ENCODE results near the gene CUL4A. TPM values are rescaled to one million over a fixed set of nuclear protein-coding genes. Genes with fewer than 3 reads are reported as not detected.

CUL4A gene
- total RNA-seq, 1 experiment from 2014 or later, result 97.1 TPM

DNA sequence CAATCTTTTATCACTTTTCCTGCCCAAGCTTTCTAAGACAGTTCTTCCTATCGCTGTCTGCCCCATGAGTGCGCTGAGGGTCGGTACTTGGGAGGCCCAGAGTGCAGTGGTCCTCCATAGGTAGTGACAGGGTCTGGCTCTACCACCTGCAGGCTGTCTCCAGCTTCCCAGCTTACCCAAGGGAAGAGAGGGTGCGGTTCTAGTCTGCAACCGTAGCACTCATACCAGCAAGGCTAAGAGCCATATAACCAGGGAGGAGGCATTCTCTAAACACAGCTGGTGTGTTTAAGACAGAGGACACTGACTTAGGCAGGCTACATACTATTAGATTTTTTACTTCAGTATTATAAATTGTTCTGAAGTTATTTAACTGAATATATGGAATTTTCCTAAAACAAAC, 42.7 kb upstream of the CUL4A start:
- Histone ChIP-seq H3K79me2 (ENCODE audit: low read length) (no peaks in the 10 kb centered on the region), H3K4me3 (ENCODE audit: low read length) (no peak overlapping the region), H3K4me2 (ENCODE audit: low read depth, low read length, poor library complexity, severe bottlenecking) (no peak overlapping the region), H3K9me3 (ENCODE audit: low read length) (no peaks in the 10 kb centered on the region), H3K4me1 (ENCODE audit: low read length) (peaks cover 8% of the 10 kb centered on the region), H3K27ac (ENCODE audit: low read length) (no peak overlapping the region), H3K36me3 (ENCODE audit: insufficient read depth, low read length) (peaks cover 17% of the 10 kb centered on the region), H3K27me3 (ENCODE audit: low read length) (no peaks in the 10 kb centered on the region), H3K9ac (ENCODE audit: low read length) (no peak overlapping the region), H2AFZ (ENCODE audit: low read length) (no peak overlapping the region), H3K9me2 (replicated peaks; ENCODE audit: insufficient read depth, low read length) (no peaks in the 10 kb centered on the region), H4K20me1 (ENCODE audit: insufficient read depth, low read depth, low read length) (no peaks in the 10 kb centered on the region)
- DNase-seq, result no peak

DNA sequence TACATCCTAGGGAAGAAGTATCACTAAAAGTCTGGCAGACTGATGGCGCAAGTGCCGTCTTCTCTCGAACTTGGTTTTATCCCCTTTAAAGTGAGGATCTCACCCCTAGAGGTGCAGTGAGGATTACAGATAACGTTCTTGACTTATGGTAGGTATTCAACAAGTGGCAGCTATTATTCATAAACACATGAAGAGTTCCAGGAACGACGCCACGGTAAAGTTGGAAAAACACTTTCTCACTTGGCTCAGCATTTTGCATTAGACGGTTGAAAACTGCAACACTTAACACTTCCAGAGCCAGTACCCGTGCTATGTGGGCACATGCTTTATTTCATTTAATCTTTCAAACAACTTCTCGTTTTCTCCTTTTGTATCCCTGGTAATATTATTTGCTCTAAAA, 42.3 kb upstream of the CUL4A start:
- Histone ChIP-seq H3K4me2 (ENCODE audit: low read depth, low read length, poor library complexity, severe bottlenecking) (no peak overlapping the region), H4K20me1 (ENCODE audit: insufficient read depth, low read depth, low read length) (no peaks in the 10 kb centered on the region), H3K4me3 (ENCODE audit: low read length) (no peak overlapping the region), H3K36me3 (ENCODE audit: insufficient read depth, low read length) (peaks cover 17% of the 10 kb centered on the region), H3K27ac (ENCODE audit: low read length) (no peak overlapping the region), H3K4me1 (ENCODE audit: low read length) (peaks cover 8% of the 10 kb centered on the region), H3K79me2 (ENCODE audit: low read length) (no peaks in the 10 kb centered on the region), H3K9me2 (replicated peaks; ENCODE audit: insufficient read depth, low read length) (no peaks in the 10 kb centered on the region), H3K9me3 (ENCODE audit: low read length) (no peaks in the 10 kb centered on the region), H3K9ac (ENCODE audit: low read length) (no peak overlapping the region), H3K27me3 (ENCODE audit: low read length) (no peaks in the 10 kb centered on the region), H2AFZ (ENCODE audit: low read length) (no peak overlapping the region)
- DNase-seq, result no peak

DNA sequence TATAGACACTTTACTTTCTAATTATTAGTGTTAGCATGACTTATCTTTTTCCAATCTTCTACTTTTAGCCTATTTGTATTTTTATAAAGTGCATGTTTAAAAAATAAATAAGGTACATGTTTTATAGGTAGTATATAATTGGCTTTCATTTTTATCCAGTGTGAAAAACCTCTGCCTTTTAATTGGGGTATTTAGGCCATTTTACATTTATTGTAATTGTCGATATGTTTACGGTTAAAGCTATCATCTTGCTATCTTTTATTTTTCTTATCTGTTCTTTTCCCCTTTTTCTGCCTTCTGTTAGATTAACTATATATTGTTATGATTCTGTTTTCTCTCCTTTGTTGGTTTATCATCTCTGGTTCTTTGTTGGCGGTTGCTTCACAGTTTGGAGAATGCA, 41.8 kb upstream of the CUL4A start:
- Histone ChIP-seq H4K20me1 (ENCODE audit: insufficient read depth, low read depth, low read length) (no peaks in the 10 kb centered on the region), H3K9ac (ENCODE audit: low read length) (no peak overlapping the region), H2AFZ (ENCODE audit: low read length) (no peak overlapping the region), H3K79me2 (ENCODE audit: low read length) (no peaks in the 10 kb centered on the region), H3K4me1 (ENCODE audit: low read length) (peaks cover 8% of the 10 kb centered on the region), H3K27ac (ENCODE audit: low read length) (no peak overlapping the region), H3K4me3 (ENCODE audit: low read length) (no peak overlapping the region), H3K27me3 (ENCODE audit: low read length) (no peaks in the 10 kb centered on the region), H3K36me3 (ENCODE audit: insufficient read depth, low read length) (peaks cover 17% of the 10 kb centered on the region), H3K9me3 (ENCODE audit: low read length) (no peaks in the 10 kb centered on the region), H3K4me2 (ENCODE audit: low read depth, low read length, poor library complexity, severe bottlenecking) (no peak overlapping the region), H3K9me2 (replicated peaks; ENCODE audit: insufficient read depth, low read length) (no peaks in the 10 kb centered on the region)
- no peak for DNase-seq

DNA sequence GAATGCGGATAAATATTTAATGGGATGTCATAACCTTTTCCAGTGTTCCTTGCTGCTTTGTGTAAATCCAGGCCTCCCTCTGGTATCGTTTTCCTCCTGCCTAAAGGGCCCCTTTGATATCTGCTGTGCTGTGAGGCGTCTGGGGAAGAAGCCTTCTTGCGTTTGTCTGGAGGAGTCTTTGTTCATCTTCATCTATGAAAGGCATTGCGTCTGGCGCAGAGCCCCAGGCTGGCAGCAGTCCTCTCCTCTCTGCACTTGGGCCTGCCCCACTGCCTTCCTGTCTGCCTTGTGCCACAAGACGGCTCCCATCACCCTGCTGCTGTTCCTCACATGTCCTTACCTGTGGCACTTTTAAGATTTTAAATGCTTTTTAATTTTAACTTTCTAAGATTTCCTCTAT, 41.2 kb upstream of the CUL4A start:
- DNase-seq, result no peak
- no peak overlapping the region for H2AFZ ChIP-seq (ENCODE audit: low read length)
- no peak overlapping the region for H3K4me2 ChIP-seq (ENCODE audit: low read depth, low read length, poor library complexity, severe bottlenecking)
- H3K9ac ChIP-seq (ENCODE audit: low read length), result no peak overlapping the region
- H3K4me3 ChIP-seq (ENCODE audit: low read length), result no peak overlapping the region
- no peaks in the 10 kb centered on the region for H3K9me3 ChIP-seq (ENCODE audit: low read length)
- no peaks in the 10 kb centered on the region for H3K79me2 ChIP-seq (ENCODE audit: low read length)
- no peaks in the 10 kb centered on the region for H3K27me3 ChIP-seq (ENCODE audit: low read length)
- H3K4me1 ChIP-seq (ENCODE audit: low read length), result peaks cover 2% of the 10 kb centered on the region
- H3K36me3 ChIP-seq (ENCODE audit: insufficient read depth, low read length), result peaks cover 17% of the 10 kb centered on the region
- no peaks in the 10 kb centered on the region for H3K9me2 ChIP-seq (replicated peaks; ENCODE audit: insufficient read depth, low read length)
- no peak overlapping the region for H3K27ac ChIP-seq (ENCODE audit: low read length)
- H4K20me1 ChIP-seq (ENCODE audit: insufficient read depth, low read depth, low read length), result no peaks in the 10 kb centered on the region

DNA sequence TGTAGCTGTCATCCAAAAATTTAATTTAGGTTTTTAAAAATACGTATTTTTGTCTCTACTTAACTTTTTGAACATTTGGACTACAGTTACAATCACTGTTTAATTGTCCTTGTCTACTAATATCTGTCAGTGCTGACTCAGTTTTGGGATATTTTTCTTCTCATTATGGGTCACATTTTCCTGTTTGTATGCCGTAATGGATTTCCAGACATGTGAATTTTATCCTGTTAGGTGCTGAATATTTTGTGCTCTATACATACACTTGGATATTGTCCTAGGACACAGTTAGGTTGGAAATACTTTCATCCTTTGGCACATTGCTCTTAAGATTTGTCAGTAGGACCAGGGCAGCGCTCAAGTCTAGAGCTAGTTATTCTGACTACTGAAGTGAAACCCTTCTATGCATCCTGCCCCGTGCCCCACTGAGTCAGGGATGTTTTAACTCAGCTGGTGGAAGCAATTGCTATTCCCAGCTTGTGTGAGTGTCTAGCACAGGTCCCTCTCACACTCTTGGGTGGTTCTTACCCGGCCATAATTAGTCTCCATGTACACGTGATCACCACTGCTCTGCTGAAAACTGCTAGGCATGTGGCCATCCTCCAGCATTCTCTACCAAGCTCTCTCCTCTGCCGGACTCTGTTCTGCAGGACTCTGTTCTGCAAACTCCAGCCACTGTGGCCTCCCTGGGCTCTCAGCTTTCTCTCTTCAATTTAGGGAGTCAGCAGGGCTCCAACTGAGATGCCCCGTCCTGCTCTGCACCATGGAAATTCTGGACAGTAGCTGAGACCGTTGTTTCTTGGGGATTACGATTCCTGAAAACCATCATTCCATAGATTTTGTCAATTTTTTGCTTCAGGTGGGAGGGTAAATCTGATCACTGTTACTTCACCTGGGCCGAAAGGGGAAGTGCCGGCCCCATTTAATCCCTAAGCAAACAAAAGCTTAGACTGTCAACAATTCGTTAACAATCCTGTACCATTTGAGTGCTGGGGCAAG, 39.8 kb upstream of the CUL4A start:
- Histone ChIP-seq H3K4me2 (ENCODE audit: low read depth, low read length, poor library complexity, severe bottlenecking) (no peak overlapping the region), H3K9me3 (ENCODE audit: low read length) (no peaks in the 10 kb centered on the region), H3K9ac (ENCODE audit: low read length) (no peak overlapping the region), H2AFZ (ENCODE audit: low read length) (no peak overlapping the region), H4K20me1 (ENCODE audit: insufficient read depth, low read depth, low read length) (no peaks in the 10 kb centered on the region), H3K4me3 (ENCODE audit: low read length) (no peak overlapping the region), H3K79me2 (ENCODE audit: low read length) (no peaks in the 10 kb centered on the region), H3K36me3 (ENCODE audit: insufficient read depth, low read length) (peaks cover 17% of the 10 kb centered on the region), H3K27ac (ENCODE audit: low read length) (no peak overlapping the region), H3K27me3 (ENCODE audit: low read length) (no peaks in the 10 kb centered on the region), H3K9me2 (replicated peaks; ENCODE audit: insufficient read depth, low read length) (no peaks in the 10 kb centered on the region), H3K4me1 (ENCODE audit: low read length) (no peaks in the 10 kb centered on the region)
- DNase-seq, result no peak

DNA sequence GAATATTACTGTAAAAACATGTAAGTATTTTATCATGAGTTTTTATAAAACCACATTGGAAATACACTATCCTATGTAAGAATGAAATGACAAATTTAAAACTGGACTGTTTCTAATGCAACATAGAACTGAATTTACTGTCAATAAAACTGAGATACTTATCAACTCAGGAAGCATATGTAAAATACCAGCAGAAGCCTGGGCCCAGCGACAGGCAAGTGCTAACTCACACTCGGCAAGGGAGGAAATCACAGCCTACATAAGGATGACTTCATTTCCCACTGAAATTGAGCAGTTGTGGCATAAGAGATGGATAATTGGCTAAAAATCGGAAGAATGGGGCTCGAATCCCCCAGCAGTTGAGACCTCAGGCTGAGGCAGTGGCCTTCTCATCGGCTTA, 38.9 kb upstream of the CUL4A start:
- no peaks in the 10 kb centered on the region for H3K9me2 ChIP-seq (replicated peaks; ENCODE audit: insufficient read depth, low read length)
- H3K4me2 ChIP-seq (ENCODE audit: low read depth, low read length, poor library complexity, severe bottlenecking), result no peak overlapping the region
- no peak for DNase-seq
- H4K20me1 ChIP-seq (ENCODE audit: insufficient read depth, low read depth, low read length), result no peaks in the 10 kb centered on the region
- H3K79me2 ChIP-seq (ENCODE audit: low read length), result no peaks in the 10 kb centered on the region
- H3K36me3 ChIP-seq (ENCODE audit: insufficient read depth, low read length), result peaks cover 21% of the 10 kb centered on the region
- H3K27me3 ChIP-seq (ENCODE audit: low read length), result no peaks in the 10 kb centered on the region
- H3K9ac ChIP-seq (ENCODE audit: low read length), result no peak overlapping the region
- no peaks in the 10 kb centered on the region for H3K9me3 ChIP-seq (ENCODE audit: low read length)
- no peaks in the 10 kb centered on the region for H3K4me1 ChIP-seq (ENCODE audit: low read length)
- no peak overlapping the region for H2AFZ ChIP-seq (ENCODE audit: low read length)
- no peak overlapping the region for H3K4me3 ChIP-seq (ENCODE audit: low read length)
- no peak overlapping the region for H3K27ac ChIP-seq (ENCODE audit: low read length)

DNA sequence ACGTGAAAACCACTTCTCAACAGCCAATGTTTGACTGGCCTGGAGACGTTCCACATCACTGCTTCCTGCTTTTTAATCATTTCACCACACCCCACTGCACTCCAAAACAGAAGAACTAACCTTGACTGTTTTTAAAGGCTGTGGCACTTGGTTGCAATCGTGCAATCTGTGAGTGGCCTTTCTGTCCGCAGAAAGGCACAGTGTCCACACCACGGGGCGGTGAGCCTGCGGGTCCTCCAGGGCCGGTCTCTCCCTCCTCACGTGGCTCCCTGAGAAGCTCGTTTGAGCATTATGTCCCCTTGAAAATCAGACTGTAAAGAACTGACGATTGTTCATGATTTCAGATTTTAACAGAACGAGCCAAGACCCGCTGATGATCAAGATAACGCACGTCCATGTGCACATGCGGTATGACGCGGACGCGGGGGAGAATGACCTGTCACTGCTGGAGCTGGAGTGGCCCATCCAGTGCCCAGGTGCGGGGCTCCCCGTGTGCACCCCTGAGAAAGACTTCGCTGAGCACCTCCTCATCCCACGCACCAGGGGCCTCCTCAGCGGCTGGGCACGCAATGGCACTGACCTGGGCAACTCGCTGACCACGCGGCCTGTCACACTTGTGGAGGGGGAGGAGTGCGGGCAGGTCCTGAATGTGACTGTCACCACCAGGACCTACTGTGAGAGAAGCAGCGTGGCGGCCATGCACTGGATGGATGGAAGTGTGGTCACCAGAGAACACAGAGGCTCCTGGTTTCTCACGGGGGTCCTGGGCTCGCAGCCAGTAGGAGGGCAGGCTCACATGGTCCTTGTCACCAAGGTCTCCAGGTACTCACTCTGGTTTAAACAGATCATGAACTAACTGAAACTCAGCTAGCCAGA, 37.9 kb upstream of the CUL4A start:
- no peaks in the 10 kb centered on the region for H3K27me3 ChIP-seq (ENCODE audit: low read length)
- no peak for DNase-seq
- H3K4me2 ChIP-seq (ENCODE audit: low read depth, low read length, poor library complexity, severe bottlenecking), result no peak overlapping the region
- H3K9ac ChIP-seq (ENCODE audit: low read length), result no peak overlapping the region
- H4K20me1 ChIP-seq (ENCODE audit: insufficient read depth, low read depth, low read length), result no peaks in the 10 kb centered on the region
- no peak overlapping the region for H3K27ac ChIP-seq (ENCODE audit: low read length)
- no peaks in the 10 kb centered on the region for H3K4me1 ChIP-seq (ENCODE audit: low read length)
- no peaks in the 10 kb centered on the region for H3K9me2 ChIP-seq (replicated peaks; ENCODE audit: insufficient read depth, low read length)
- no peaks in the 10 kb centered on the region for H3K9me3 ChIP-seq (ENCODE audit: low read length)
- H3K4me3 ChIP-seq (ENCODE audit: low read length), result no peak overlapping the region
- no peak overlapping the region for H2AFZ ChIP-seq (ENCODE audit: low read length)
- H3K79me2 ChIP-seq (ENCODE audit: low read length), result no peaks in the 10 kb centered on the region
- H3K36me3 ChIP-seq (ENCODE audit: insufficient read depth, low read length), result peaks cover 23% of the 10 kb centered on the region

DNA sequence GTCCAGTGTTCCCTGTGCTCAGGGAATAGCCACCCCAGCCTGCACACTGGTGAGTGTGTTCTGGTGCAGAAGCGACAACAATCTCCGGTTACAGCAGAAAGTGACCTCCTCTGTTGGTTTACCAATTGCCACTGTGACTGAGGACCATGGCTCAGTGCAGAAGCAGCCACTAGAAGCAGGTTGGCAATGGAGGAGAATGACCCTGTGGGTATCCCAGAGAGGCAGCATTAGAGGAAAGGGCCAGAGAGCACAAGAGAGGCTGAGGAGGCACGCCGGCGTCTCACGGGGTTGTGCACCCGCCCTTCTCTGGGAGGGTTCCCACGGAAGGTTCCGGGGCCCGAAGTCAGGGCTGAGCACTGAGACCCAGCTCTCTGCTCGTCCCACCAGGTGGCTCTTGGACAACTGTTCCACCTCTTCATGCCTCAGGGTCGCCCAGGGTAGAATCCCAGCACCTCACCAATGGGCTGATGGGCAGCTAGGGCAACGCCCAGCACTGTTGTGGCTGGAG, 36.9 kb upstream of the CUL4A start:
- no peaks in the 10 kb centered on the region for H4K20me1 ChIP-seq (ENCODE audit: insufficient read depth, low read depth, low read length)
- H3K9me2 ChIP-seq (replicated peaks; ENCODE audit: insufficient read depth, low read length), result no peaks in the 10 kb centered on the region
- H3K4me2 ChIP-seq (ENCODE audit: low read depth, low read length, poor library complexity, severe bottlenecking), result no peak overlapping the region
- no peaks in the 10 kb centered on the region for H3K79me2 ChIP-seq (ENCODE audit: low read length)
- no peak overlapping the region for H2AFZ ChIP-seq (ENCODE audit: low read length)
- no peak overlapping the region for H3K9ac ChIP-seq (ENCODE audit: low read length)
- no peaks in the 10 kb centered on the region for H3K4me1 ChIP-seq (ENCODE audit: low read length)
- DNase-seq, result no peak
- no peaks in the 10 kb centered on the region for H3K27me3 ChIP-seq (ENCODE audit: low read length)
- H3K4me3 ChIP-seq (ENCODE audit: low read length), result no peak overlapping the region
- no peaks in the 10 kb centered on the region for H3K9me3 ChIP-seq (ENCODE audit: low read length)
- H3K27ac ChIP-seq (ENCODE audit: low read length), result no peak overlapping the region
- peaks cover 23% of the 10 kb centered on the region for H3K36me3 ChIP-seq (ENCODE audit: insufficient read depth, low read length)

Data from Karpas-422 (cell line).